SK-N-SH (cell line): ENCODE data around the gene TNRC6B. TPM values are rescaled to one million over a fixed set of nuclear protein-coding genes. Genes with fewer than 3 reads are reported as not detected.

ENCODE experiments used
- CTCF ChIA-PET: fragments of 300-600, 350-600 bp; formaldehyde crosslinking; extraction: SDS; loops from one replicate; lab custom pipeline; 2021; lab: Yijun Ruan, JAX
- POLR2A ChIA-PET: fragments of 350-600 bp; sonication (Branson Sonifier 250); formaldehyde crosslinking; extraction: SDS; loops from one replicate; lab custom pipeline; 2020; ENCODE audit warnings: antibody characterized with exemption, inconsistent platforms; lab: Yijun Ruan, JAX
- DNase-seq: peaks from one replicate; pipeline ENCODE4 v3.0.0; 2012
- H2AFZ ChIP-seq: fragments of 200-600 bp; sonication (generic); 2 replicates; pipeline ENCODE4 v1.8.1; 2016; ENCODE audit warnings: antibody characterized with exemption, mild to moderate bottlenecking, low read depth
- H3F3A ChIP-seq: fragments of 200-600 bp; sonication (generic); replicated peaks from 2 replicates; pipeline ENCODE3; 2016; ENCODE audit warnings: antibody characterized with exemption, mild to moderate bottlenecking; ENCODE audit not compliant: insufficient read depth
- H3K27ac ChIP-seq, 2 experiments: fragments of 200-500 bp in 1 of 2; fragments of 200-600 bp in 1 of 2; sonication (Bioruptor generic) in 1 of 2; sonication (generic), shearing (Covaris generic) in 1 of 2; 2 replicates each; pipeline versions ENCODE4 v1.5.1 to v1.6.1; 2014 to 2016; ENCODE audit warnings: low read depth in 2 of 2, inconsistent platforms in 1 of 2, low read length in 1 of 2, mild to moderate bottlenecking in 1 of 2, mixed read lengths in 1 of 2
- H3K27me3 ChIP-seq: fragments of 200-600 bp; sonication (generic), shearing (Covaris generic); 2 replicates; pipeline ENCODE4 v1.6.1; 2016; ENCODE audit warnings: mixed run types; ENCODE audit not compliant: insufficient read depth
- H3K36me3 ChIP-seq, 2 experiments: fragments of 200-500 bp in 1 of 2; fragments of 200-600 bp in 1 of 2; sonication (Bioruptor generic) in 1 of 2; sonication (generic) in 1 of 2; replicated peaks in 1 of 2; 2 replicates each; pipeline versions ENCODE3 to v1.5.1; 2014 to 2016; ENCODE audit warnings: low read length in 1 of 2, mild to moderate bottlenecking in 1 of 2; ENCODE audit not compliant: insufficient read depth in 2 of 2, control insufficient read depth in 1 of 2
- H3K4me1 ChIP-seq, 2 experiments: fragments of 200-500 bp in 1 of 2; fragments of 200-600 bp in 1 of 2; sonication (Bioruptor generic) in 1 of 2; sonication (generic), shearing (Covaris generic) in 1 of 2; 2 replicates each; pipeline versions ENCODE4 v1.5.1 to v1.6.1; 2014 to 2016; ENCODE audit warnings: low read depth in 1 of 2, low read length in 1 of 2, mixed run types in 1 of 2; ENCODE audit not compliant: insufficient read depth in 2 of 2, control insufficient read depth in 1 of 2
- H3K4me2 ChIP-seq: fragments of 200-600 bp; sonication (generic), shearing (Covaris generic); 2 replicates; pipeline ENCODE4 v1.6.1; 2017; ENCODE audit warnings: mixed run types
- H3K4me3 ChIP-seq, 2 experiments: fragments of 200-500 bp in 1 of 2; fragments of 200-600 bp in 1 of 2; sonication (Bioruptor generic) in 1 of 2; sonication (generic), shearing (Covaris generic) in 1 of 2; 2 replicates each; pipeline versions ENCODE4 v1.5.1 to v1.8.1; 2014 to 2016; ENCODE audit warnings: low read depth in 2 of 2, inconsistent platforms in 1 of 2, low read length in 1 of 2, mild to moderate bottlenecking in 1 of 2, mixed read lengths in 1 of 2, moderate library complexity in 1 of 2
- H3K79me2 ChIP-seq: fragments of 200-600 bp; sonication (generic); 2 replicates; pipeline ENCODE4 v1.8.1; 2017; ENCODE audit warnings: mild to moderate bottlenecking; ENCODE audit not compliant: insufficient read depth
- H3K9ac ChIP-seq: fragments of 200-600 bp; sonication (generic); 2 replicates; pipeline ENCODE4 v1.6.1; 2017; ENCODE audit warnings: mixed run types
- H3K9me2 ChIP-seq: fragments of 200-600 bp; sonication (generic); 2 replicates; pipeline ENCODE4 v1.6.1; 2017; ENCODE audit warnings: mixed run types
- H3K9me3 ChIP-seq: fragments of 200-600 bp; sonication (generic); 2 replicates; pipeline ENCODE4 v1.6.1; 2017; ENCODE audit warnings: mixed run types, mild to moderate bottlenecking, moderate library complexity
- H4K20me1 ChIP-seq: fragments of 200-600 bp; sonication (generic); 2 replicates; pipeline ENCODE4 v1.6.1; 2017; ENCODE audit warnings: mild to moderate bottlenecking, mixed run types; ENCODE audit not compliant: insufficient read depth
- ELF1 ChIP-seq: IDR thresholded peaks from 2 replicates; pipeline ENCODE4 v1.4.0; 2012
- EZH2phosphoT487 ChIP-seq: fragments of 200-600 bp; sonication (generic); IDR thresholded peaks from 2 replicates; pipeline ENCODE4 v1.6.1; 2017; ENCODE audit warnings: low read depth, mixed run types, mild to moderate bottlenecking, antibody characterized with exemption, moderate library complexity, borderline replicate concordance
- FOSL2 ChIP-seq: IDR thresholded peaks from 2 replicates; pipeline ENCODE4 v1.4.0; 2012; ENCODE audit warnings: low read depth, mild to moderate bottlenecking, moderate library complexity, borderline replicate concordance
- FOXJ3 ChIP-seq: sonication (generic); formaldehyde crosslinking; IDR thresholded peaks from 2 replicates; pipeline ENCODE4 v1.5.1; 2020; ENCODE audit warnings: mild to moderate bottlenecking, missing genetic modification reagents
- FOXM1 ChIP-seq: IDR thresholded peaks from 2 replicates; pipeline ENCODE4 v1.4.0; 2012; ENCODE audit warnings: low read depth, mild to moderate bottlenecking
- GATA2 ChIP-seq: sonication (generic); formaldehyde crosslinking; IDR thresholded peaks from 2 replicates; pipeline ENCODE4 v1.5.0; 2020; ENCODE audit warnings: mild to moderate bottlenecking, missing genetic modification reagents
- JUND ChIP-seq: IDR thresholded peaks from 2 replicates; pipeline ENCODE4 v1.4.0; 2012
- NFIC ChIP-seq: IDR thresholded peaks from 2 replicates; pipeline ENCODE4 v1.4.0; 2012; ENCODE audit warnings: borderline replicate concordance
- POLR2AphosphoS5 ChIP-seq: IDR thresholded peaks from 2 replicates; pipeline ENCODE4 v1.6.1; 2012; ENCODE audit warnings: low read depth, low read length
- RAD21 ChIP-seq: IDR thresholded peaks from 2 replicates; pipeline ENCODE4 v1.6.1; 2012; ENCODE audit warnings: mild to moderate bottlenecking, low read length
- RCOR1 ChIP-seq: fragments of 150-350 bp; IDR thresholded peaks from 2 replicates; pipeline ENCODE4 v1.6.1; 2017; ENCODE audit warnings: antibody characterized with exemption, low read length
- RFX5 ChIP-seq: IDR thresholded peaks from 2 replicates; pipeline ENCODE4 v1.6.1; 2012; ENCODE audit warnings: mild to moderate bottlenecking, improper control_type of control experiment, low read length
- RXRA ChIP-seq: IDR thresholded peaks from 2 replicates; pipeline ENCODE4 v1.4.0; 2012; ENCODE audit warnings: low read depth, mild to moderate bottlenecking, borderline replicate concordance
- TAF1 ChIP-seq: IDR thresholded peaks from 2 replicates; pipeline ENCODE4 v1.6.1; 2012; ENCODE audit warnings: low read depth, mild to moderate bottlenecking, low read length, moderate library complexity, borderline replicate concordance
- TCF12 ChIP-seq: IDR thresholded peaks from 2 replicates; pipeline ENCODE4 v1.4.0; 2012
- TEAD4 ChIP-seq: IDR thresholded peaks from 2 replicates; pipeline ENCODE4 v1.4.0; 2012; ENCODE audit warnings: mild to moderate bottlenecking, borderline replicate concordance; ENCODE audit not compliant: insufficient read depth
- WGBS: methylation state at CpG from one replicate; pipeline ENCODE4 v1.1.6; 2017; ENCODE audit warnings: low lambda C conversion rate; 5-methylcytosine and 5-hydroxymethylcytosine counted together
- polyA plus RNA-seq, 3 experiments: library from polyadenylated mRNA; depleted of rRNA; stranded (reverse); fragments of >200 nt; gene quantifications; 2 replicates each; pipeline ENCODE4 v1.2.3, GENCODE V29; 2012
- TF ChIP-seq, protein P1 (sequence below): IDR thresholded peaks from 2 replicates; pipeline ENCODE4 v1.4.0; 2012; ENCODE audit warnings: low read depth
- TF ChIP-seq, protein P2 (sequence below): IDR thresholded peaks from 2 replicates; pipeline ENCODE4 v1.4.0; 2012; ENCODE audit warnings: low read depth, borderline replicate concordance
- TF ChIP-seq, protein P3 (sequence below): fragments of 150-350 bp; IDR thresholded peaks from 2 replicates; pipeline ENCODE4 v1.6.1; 2016; ENCODE audit warnings: mild to moderate bottlenecking, low read depth, low read length
- TF ChIP-seq, protein P4 (sequence below): IDR thresholded peaks from 2 replicates; pipeline ENCODE4 v1.6.1; 2012; ENCODE audit warnings: mild to moderate bottlenecking, low read depth, low read length, moderate library complexity

TNRC6B gene
- polyA plus RNA-seq, 1 of the 3 experiments (the other 2 are of a cell fraction): 1.2 TPM

DNA sequence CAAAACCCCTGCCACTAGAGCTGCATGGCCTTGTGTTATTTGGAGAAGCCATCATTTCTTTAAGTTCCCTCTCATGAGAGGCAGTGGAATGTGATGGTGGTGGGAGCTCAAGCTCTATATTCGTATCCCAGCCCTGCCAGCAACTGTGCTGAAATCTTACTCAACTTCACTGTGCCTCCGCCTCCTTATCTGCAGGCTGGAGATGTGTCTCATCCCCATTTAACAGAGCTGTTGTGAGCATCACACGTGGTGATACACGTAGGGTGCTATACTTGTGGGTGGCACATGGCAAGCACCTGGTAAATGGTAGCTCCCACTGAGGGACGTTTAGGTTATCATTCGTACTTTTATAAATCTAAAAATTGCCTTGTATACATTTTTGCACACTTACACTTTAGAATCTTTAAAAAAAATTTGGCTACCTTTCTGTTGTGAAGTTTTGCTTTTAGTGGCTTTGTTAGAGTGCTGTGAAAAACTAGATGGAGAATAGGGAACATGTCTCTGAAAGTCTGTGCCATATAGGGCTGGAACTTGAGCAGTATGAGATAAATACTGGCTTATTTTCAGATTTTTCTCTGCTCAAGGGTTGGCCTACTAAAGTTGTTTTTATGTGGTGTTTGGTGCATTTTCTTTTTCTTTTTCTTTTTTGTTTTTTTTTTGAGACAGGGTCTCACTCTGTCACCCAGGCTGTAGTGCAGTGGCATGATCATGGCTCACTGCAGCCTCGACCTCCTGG, 23.2 kb downstream of the TNRC6B start:
- TF ChIP-seq FOXM1 (no peak), POLR2AphosphoS5 (no peak), JUND (no peak), TAF1 (no peak), RAD21 (no peak), FOXJ3 (CRISPR knock-in tag) (no peak), FOSL2 (no peak), TCF12 (no peak), GATA2 (CRISPR knock-in tag) (no peak), ELF1 (no peak), RXRA (no peak), RCOR1 (no peak), TEAD4 (no peak), NFIC (no peak), EZH2phosphoT487 (no peak), RFX5 (no peak)
- TF ChIP-seq, protein P1, sequence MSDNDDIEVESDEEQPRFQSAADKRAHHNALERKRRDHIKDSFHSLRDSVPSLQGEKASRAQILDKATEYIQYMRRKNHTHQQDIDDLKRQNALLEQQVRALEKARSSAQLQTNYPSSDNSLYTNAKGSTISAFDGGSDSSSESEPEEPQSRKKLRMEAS: no peak
- TF ChIP-seq, protein P2, sequence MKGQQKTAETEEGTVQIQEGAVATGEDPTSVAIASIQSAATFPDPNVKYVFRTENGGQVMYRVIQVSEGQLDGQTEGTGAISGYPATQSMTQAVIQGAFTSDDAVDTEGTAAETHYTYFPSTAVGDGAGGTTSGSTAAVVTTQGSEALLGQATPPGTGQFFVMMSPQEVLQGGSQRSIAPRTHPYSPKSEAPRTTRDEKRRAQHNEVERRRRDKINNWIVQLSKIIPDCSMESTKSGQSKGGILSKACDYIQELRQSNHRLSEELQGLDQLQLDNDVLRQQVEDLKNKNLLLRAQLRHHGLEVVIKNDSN: no peak
- TF ChIP-seq, protein P3, sequence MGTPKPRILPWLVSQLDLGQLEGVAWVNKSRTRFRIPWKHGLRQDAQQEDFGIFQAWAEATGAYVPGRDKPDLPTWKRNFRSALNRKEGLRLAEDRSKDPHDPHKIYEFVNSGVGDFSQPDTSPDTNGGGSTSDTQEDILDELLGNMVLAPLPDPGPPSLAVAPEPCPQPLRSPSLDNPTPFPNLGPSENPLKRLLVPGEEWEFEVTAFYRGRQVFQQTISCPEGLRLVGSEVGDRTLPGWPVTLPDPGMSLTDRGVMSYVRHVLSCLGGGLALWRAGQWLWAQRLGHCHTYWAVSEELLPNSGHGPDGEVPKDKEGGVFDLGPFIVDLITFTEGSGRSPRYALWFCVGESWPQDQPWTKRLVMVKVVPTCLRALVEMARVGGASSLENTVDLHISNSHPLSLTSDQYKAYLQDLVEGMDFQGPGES: no peak
- TF ChIP-seq, protein P4, sequence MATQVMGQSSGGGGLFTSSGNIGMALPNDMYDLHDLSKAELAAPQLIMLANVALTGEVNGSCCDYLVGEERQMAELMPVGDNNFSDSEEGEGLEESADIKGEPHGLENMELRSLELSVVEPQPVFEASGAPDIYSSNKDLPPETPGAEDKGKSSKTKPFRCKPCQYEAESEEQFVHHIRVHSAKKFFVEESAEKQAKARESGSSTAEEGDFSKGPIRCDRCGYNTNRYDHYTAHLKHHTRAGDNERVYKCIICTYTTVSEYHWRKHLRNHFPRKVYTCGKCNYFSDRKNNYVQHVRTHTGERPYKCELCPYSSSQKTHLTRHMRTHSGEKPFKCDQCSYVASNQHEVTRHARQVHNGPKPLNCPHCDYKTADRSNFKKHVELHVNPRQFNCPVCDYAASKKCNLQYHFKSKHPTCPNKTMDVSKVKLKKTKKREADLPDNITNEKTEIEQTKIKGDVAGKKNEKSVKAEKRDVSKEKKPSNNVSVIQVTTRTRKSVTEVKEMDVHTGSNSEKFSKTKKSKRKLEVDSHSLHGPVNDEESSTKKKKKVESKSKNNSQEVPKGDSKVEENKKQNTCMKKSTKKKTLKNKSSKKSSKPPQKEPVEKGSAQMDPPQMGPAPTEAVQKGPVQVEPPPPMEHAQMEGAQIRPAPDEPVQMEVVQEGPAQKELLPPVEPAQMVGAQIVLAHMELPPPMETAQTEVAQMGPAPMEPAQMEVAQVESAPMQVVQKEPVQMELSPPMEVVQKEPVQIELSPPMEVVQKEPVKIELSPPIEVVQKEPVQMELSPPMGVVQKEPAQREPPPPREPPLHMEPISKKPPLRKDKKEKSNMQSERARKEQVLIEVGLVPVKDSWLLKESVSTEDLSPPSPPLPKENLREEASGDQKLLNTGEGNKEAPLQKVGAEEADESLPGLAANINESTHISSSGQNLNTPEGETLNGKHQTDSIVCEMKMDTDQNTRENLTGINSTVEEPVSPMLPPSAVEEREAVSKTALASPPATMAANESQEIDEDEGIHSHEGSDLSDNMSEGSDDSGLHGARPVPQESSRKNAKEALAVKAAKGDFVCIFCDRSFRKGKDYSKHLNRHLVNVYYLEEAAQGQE: no peak
- Histone ChIP-seq H3K9ac (no peak overlapping the region), H3K4me1 (peaks cover 6 to 27% of the 10 kb centered on the region in 2 experiments; a peak in 3 of 4 replicates), H3K79me2 (peaks cover 70% of the 10 kb centered on the region), H3K36me3 (no peaks in the 10 kb centered on the region), H4K20me1 (peaks cover 68% of the 10 kb centered on the region), H3K9me2 (no peaks in the 10 kb centered on the region), H2AFZ (no peak overlapping the region), H3K9me3 (no peaks in the 10 kb centered on the region), H3K4me3 (no peak overlapping the region), H3K4me2 (no peak overlapping the region), H3K27me3 (no peaks in the 10 kb centered on the region), H3K27ac (no peak overlapping the region), H3F3A (peaks cover 10% of the 10 kb centered on the region)
- ChIA-PET POLR2A (interaction anchor here (0.6 kb wide), 1 partner anchor 9 kb away, joined by 3 read pairs; no protein-coding TSS in a partner anchor), CTCF (no interaction called here)
- WGBS: 97% methylated on average over 5 of the region's 7 CpGs
- no peak for DNase-seq
